Kidney (tissue), 14 donors: Measurements from ENCODE around the gene MRPL50. TPM values are rescaled to one million over a fixed set of nuclear protein-coding genes. Genes with fewer than 3 reads are reported as not detected.

ENCODE experiments used
- DNase-seq, 5 donors: peaks; one replicate each; pipeline ENCODE4 v3.0.0-alpha.2; 2013 to 2020
- FAIRE-seq: peaks from 2 replicates; lab custom pipeline; 2012; peaks lifted over from hg19 to GRCh38; lab: Jason Lieb, UNC
- H3K27ac ChIP-seq, 2 donors: one replicate each; pipeline ENCODE4 v1.7.0; 2013; ENCODE audit warnings: low read depth in 2 of 2, low read length in 2 of 2, inconsistent platforms in 1 of 2
- H3K27me3 ChIP-seq: one replicate; pipeline ENCODE4 v1.7.1; 2013; ENCODE audit warnings: low read length, inconsistent platforms; ENCODE audit not compliant: control insufficient read depth, insufficient read depth
- H3K36me3 ChIP-seq, 3 donors: one replicate each; pipeline versions ENCODE4 v1.7.0 to v1.7.1; 2013; ENCODE audit warnings: low read length in 3 of 3, control low read depth in 1 of 3, inconsistent platforms in 1 of 3; ENCODE audit not compliant: insufficient read depth in 3 of 3, control insufficient read depth in 2 of 3
- H3K4me1 ChIP-seq, 3 donors: one replicate each; pipeline versions ENCODE4 v1.7.0 to v1.7.1; 2013; ENCODE audit warnings: low read length in 3 of 3, inconsistent platforms in 1 of 3, low read depth in 1 of 3; ENCODE audit not compliant: control insufficient read depth in 2 of 3, insufficient read depth in 2 of 3
- H3K4me3 ChIP-seq, 3 donors: one replicate each; pipeline versions ENCODE4 v1.7.0 to v1.8.1; 2013; ENCODE audit warnings: low read length in 3 of 3, control low read depth in 1 of 3, inconsistent platforms in 1 of 3
- H3K9ac ChIP-seq, 3 donors: one replicate each; pipeline versions ENCODE4 v1.7.0 to v1.7.1; 2013; ENCODE audit warnings: low read length in 3 of 3, control low read depth in 1 of 3, inconsistent platforms in 1 of 3
- H3K9me3 ChIP-seq, 3 donors: one replicate each; pipeline versions ENCODE4 v1.7.0 to v1.7.1; 2013; ENCODE audit warnings: low read length in 3 of 3, control low read depth in 1 of 3, inconsistent platforms in 1 of 3; ENCODE audit not compliant: control insufficient read depth in 2 of 3, insufficient read depth in 1 of 3
- intact Hi-C: fragments of 100-400 bp; cut with DNase I; formaldehyde crosslinking; loops from one replicate; pipeline ENCODE4 v1.11.1; 2022
- polyA plus RNA-seq: library from polyadenylated mRNA; stranded (reverse); fragments of 350-450 nt; fragmentation: Illumina TruSeq; extraction: RNeasy Lipid Tissue Mini Kit (QIAGEN cat#74804); gene quantifications from one replicate; pipeline ENCODE4 v1.2.3, GENCODE V29; 2014; ENCODE audit warnings: low read depth, low replicate concordance; ENCODE audit not compliant: insufficient read depth
- total RNA-seq: library from RNA; stranded (reverse); fragmentation: NEBNext Ultra II Directional; extraction: Animal tissue kit (Norgen Biotek cat#: 25700); gene quantifications from one replicate; pipeline ENCODE4 v1.2.1, GENCODE V29; 2021
- TF ChIP-seq, protein P1 (sequence below): IDR thresholded peaks from 3 replicates; pipeline ENCODE4 v1.5.1; 2012; ENCODE audit warnings: mild to moderate bottlenecking, moderate library complexity, borderline replicate concordance; ENCODE audit not compliant: insufficient read depth; ENCODE audit errors: extremely low read depth
- donor health status: control.
- donor health status: control.
- donor health status: control.
- donor health status: control.
- donor health status: control.
- donor health status: DM: yes; HTN: yes; CAD: no.
- donor health status: Normal renal cell carcinoma (clear cell type).

MRPL50 gene
- total and polyA plus RNA-seq, 2 donors from 2014 or later, result 12.1 to 17.5 TPM

- intact Hi-C loops, result no loop called here
- Histone ChIP-seq H3K9ac (no peak overlapping the region), H3K36me3 (no peaks in the 10 kb centered on the region), H3K27me3 (no peaks in the 10 kb centered on the region), H3K4me1 (no peaks in the 10 kb centered on the region), H3K9me3 (no peaks in the 10 kb centered on the region), H3K4me3 (no peak overlapping the region), H3K27ac (no peak overlapping the region)
- TF ChIP-seq, protein P1, sequence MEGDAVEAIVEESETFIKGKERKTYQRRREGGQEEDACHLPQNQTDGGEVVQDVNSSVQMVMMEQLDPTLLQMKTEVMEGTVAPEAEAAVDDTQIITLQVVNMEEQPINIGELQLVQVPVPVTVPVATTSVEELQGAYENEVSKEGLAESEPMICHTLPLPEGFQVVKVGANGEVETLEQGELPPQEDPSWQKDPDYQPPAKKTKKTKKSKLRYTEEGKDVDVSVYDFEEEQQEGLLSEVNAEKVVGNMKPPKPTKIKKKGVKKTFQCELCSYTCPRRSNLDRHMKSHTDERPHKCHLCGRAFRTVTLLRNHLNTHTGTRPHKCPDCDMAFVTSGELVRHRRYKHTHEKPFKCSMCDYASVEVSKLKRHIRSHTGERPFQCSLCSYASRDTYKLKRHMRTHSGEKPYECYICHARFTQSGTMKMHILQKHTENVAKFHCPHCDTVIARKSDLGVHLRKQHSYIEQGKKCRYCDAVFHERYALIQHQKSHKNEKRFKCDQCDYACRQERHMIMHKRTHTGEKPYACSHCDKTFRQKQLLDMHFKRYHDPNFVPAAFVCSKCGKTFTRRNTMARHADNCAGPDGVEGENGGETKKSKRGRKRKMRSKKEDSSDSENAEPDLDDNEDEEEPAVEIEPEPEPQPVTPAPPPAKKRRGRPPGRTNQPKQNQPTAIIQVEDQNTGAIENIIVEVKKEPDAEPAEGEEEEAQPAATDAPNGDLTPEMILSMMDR, result no peak
- DNase-seq (no peak), FAIRE-seq (no peak)
Observed at GRCh38 chr9:101365181-101365580, 33.2 kb downstream of the MRPL50 start.

DNA sequence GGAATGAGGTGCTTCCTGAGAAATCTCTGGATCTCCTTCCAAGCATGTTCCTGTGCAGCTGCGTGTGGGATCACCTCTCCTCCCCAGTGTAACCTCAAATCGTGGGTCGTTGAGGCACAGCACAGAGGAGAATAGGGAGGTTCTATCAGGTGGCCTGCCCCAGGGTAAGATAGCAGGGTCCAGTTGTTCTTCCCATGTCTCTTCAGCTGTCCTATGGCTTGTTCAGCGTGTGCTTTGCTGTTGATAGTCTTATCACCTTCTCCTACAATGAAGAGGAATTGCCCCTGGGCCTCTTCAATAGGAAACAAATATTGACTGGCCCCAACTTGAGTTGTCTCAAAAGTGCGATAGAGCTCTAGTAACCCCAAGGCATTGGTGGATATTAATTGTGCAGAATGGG, 36.0 kb downstream of the MRPL50 start:
- no peak for DNase-seq
- TF ChIP-seq, protein P1, result no peak
- Histone ChIP-seq H3K9ac (no peak overlapping the region), H3K4me1 (no peaks in the 10 kb centered on the region), H3K36me3 (no peaks in the 10 kb centered on the region), H3K9me3 (no peaks in the 10 kb centered on the region), H3K27me3 (no peaks in the 10 kb centered on the region), H3K4me3 (no peak overlapping the region), H3K27ac (no peak overlapping the region)
- intact Hi-C loops, result no loop called here
- no peak for FAIRE-seq

DNA sequence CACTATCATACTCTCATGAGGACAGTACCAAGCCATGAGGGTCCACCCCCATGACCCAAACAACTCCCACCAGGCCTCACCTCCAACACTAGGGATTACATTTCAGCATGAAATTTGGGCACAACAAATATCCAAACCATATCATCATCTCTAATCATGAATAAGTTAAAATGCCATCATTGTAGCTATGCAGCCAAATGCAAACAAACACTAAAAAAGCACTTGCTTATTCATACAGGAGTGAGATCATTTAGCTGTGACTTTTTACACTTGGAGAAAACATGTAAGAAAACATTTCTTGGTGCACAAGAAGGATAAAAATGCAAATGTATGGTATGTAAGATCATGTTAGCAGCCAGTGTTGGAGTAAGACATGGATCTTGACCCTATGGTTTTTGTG, 37.8 kb downstream of the MRPL50 start:
- Histone ChIP-seq H3K9ac (no peak overlapping the region), H3K27me3 (no peaks in the 10 kb centered on the region), H3K36me3 (no peaks in the 10 kb centered on the region), H3K9me3 (no peaks in the 10 kb centered on the region), H3K4me3 (no peak overlapping the region), H3K27ac (no peak overlapping the region), H3K4me1 (no peaks in the 10 kb centered on the region)
- FAIRE-seq (no peak), DNase-seq (no peak)
- TF ChIP-seq, protein P1, result no peak
- intact Hi-C loops, result no loop called here

GRCh38 chr9:101359679-101360078, 38.7 kb downstream of the MRPL50 start:
- Histone ChIP-seq H3K9ac (no peak overlapping the region), H3K4me3 (no peak overlapping the region), H3K36me3 (no peaks in the 10 kb centered on the region), H3K27me3 (no peaks in the 10 kb centered on the region), H3K4me1 (no peaks in the 10 kb centered on the region), H3K9me3 (no peaks in the 10 kb centered on the region), H3K27ac (no peak overlapping the region)
- FAIRE-seq (no peak), DNase-seq (no peak)
- TF ChIP-seq, protein P1, result no peak
- intact Hi-C loops, result no loop called here
